Keratinocyte (primary cell): ENCODE data around the gene RSPRY1. TPM values are rescaled to one million over a fixed set of nuclear protein-coding genes. Genes with fewer than 3 reads are reported as not detected.

Source experiments
- DNase-seq: peaks from one replicate; pipeline ENCODE4 v3.0.0-alpha.2; 2011; ENCODE audit warnings: low read depth, missing footprints, low spot score
- FAIRE-seq: peaks from 2 replicates; lab custom pipeline; 2011; peaks lifted over from hg19 to GRCh38; lab: Jason Lieb, UNC
- H2AFZ ChIP-seq: 2 replicates; pipeline ENCODE4 v1.6.0; 2012; ENCODE audit warnings: low read length, control low read depth, inconsistent platforms; ENCODE audit not compliant: control insufficient read depth
- H3K27ac ChIP-seq: 2 replicates; pipeline ENCODE4 v1.5.1; 2011; ENCODE audit warnings: low read length; ENCODE audit not compliant: control insufficient read depth, insufficient read depth
- H3K27me3 ChIP-seq: 3 replicates; pipeline ENCODE4 v1.6.0; 2011; ENCODE audit warnings: low read length; ENCODE audit not compliant: control insufficient read depth, insufficient read depth; ENCODE audit errors: extremely low read depth
- H3K36me3 ChIP-seq, 2 experiments: 2 replicates in 1 of 2; 3 replicates in 1 of 2; pipeline ENCODE4 v1.5.1; 2011; ENCODE audit warnings: low read length in 2 of 2, mild to moderate bottlenecking in 1 of 2; ENCODE audit not compliant: control insufficient read depth in 2 of 2, insufficient read depth in 2 of 2; ENCODE audit errors: extremely low read depth in 1 of 2
- H3K4me1 ChIP-seq: 3 replicates; pipeline ENCODE4 v1.5.1; 2011; ENCODE audit warnings: low read length; ENCODE audit not compliant: control insufficient read depth, insufficient read depth; ENCODE audit errors: extremely low read depth
- H3K4me2 ChIP-seq: 3 replicates; pipeline ENCODE4 v1.6.0; 2011; ENCODE audit warnings: low read depth, low read length; ENCODE audit not compliant: control insufficient read depth, insufficient read depth; ENCODE audit errors: extremely low read depth
- H3K4me3 ChIP-seq, 3 experiments: fragments of 200-600 bp in 1 of 3; sonication (generic) in 1 of 3; 2 replicates in 2 of 3; 3 replicates in 1 of 3; pipeline ENCODE4 v1.5.1; 2011 to 2016; ENCODE audit warnings: low read length in 3 of 3, mild to moderate bottlenecking in 3 of 3, control low read depth in 2 of 3, inconsistent platforms in 1 of 3, low read depth in 1 of 3, mixed read lengths in 1 of 3, mixed run types in 1 of 3, moderate library complexity in 1 of 3; ENCODE audit not compliant: control insufficient read depth in 2 of 3, insufficient read depth in 2 of 3; ENCODE audit errors: extremely low read depth in 1 of 3
- H3K79me2 ChIP-seq: 2 replicates; pipeline ENCODE4 v1.6.0; 2012; ENCODE audit warnings: low read length; ENCODE audit not compliant: control insufficient read depth, insufficient read depth
- H3K9ac ChIP-seq: 3 replicates; pipeline ENCODE4 v1.6.0; 2011; ENCODE audit warnings: low read length; ENCODE audit not compliant: control insufficient read depth, insufficient read depth; ENCODE audit errors: extremely low read depth
- H3K9me1 ChIP-seq: 3 replicates; pipeline ENCODE4 v1.6.0; 2011; ENCODE audit warnings: low read length; ENCODE audit not compliant: control insufficient read depth, insufficient read depth; ENCODE audit errors: extremely low read depth
- H3K9me3 ChIP-seq: 2 replicates; pipeline ENCODE4 v1.5.1; 2012; ENCODE audit warnings: low read depth, low read length; ENCODE audit not compliant: control insufficient read depth
- H4K20me1 ChIP-seq: 3 replicates; pipeline ENCODE4 v1.6.0; 2011; ENCODE audit warnings: low read length; ENCODE audit not compliant: control insufficient read depth, insufficient read depth; ENCODE audit errors: extremely low read depth
- CTCF ChIP-seq, 3 experiments: IDR thresholded peaks in 1 of 3; conservative IDR thresholded peaks in 1 of 3; optimal IDR thresholded peaks in 1 of 3; 2 replicates in 2 of 3; 3 replicates in 1 of 3; pipeline versions ENCODE3 to v1.5.1; 2011; ENCODE audit warnings: low read length in 3 of 3, mild to moderate bottlenecking in 3 of 3, moderate library complexity in 2 of 3, control low read depth in 1 of 3, inconsistent platforms in 1 of 3; ENCODE audit not compliant: insufficient read depth in 2 of 3; ENCODE audit errors: extremely low read depth in 1 of 3
- EZH2 ChIP-seq: IDR thresholded peaks from one replicate; pipeline ENCODE4 v1.6.1; 2012; ENCODE audit warnings: inconsistent platforms, mild to moderate bottlenecking, low read length, moderate library complexity
- dilution Hi-C: fragments of 300-500 bp; cut with MboI; formaldehyde crosslinking; loops from one replicate; pipeline ENCODE4 v1.7.0; 2020; ENCODE audit warnings: low sequenced_read_pairs; ENCODE audit not compliant: extremely low pct_ligation_motif_present
- polyA plus RNA-seq, 5 experiments: library from polyadenylated mRNA; depleted of rRNA in 3 of 5; stranded (reverse) in 3 of 5; stranded (forward) in 1 of 5; unstranded in 1 of 5; fragments of >200 nt; gene quantifications; 1 replicate in 1 of 5; 2 replicates in 3 of 5; 3 replicates in 1 of 5; pipeline versions ENCODE4 v1.2.1 to v1.2.3, GENCODE V29; 2011 to 2012; ENCODE audit warnings: missing spikeins in 2 of 5, low read depth in 1 of 5, low replicate concordance in 1 of 5

Gene RSPRY1
- polyA plus RNA-seq, 1 donor (not counting 4 experiments of a cell fraction or from before 2014, with no cell fraction given) = 42.2 TPM

GRCh38 chr16:57226701-57227621, 40.8 kb downstream of the RSPRY1 start:
- H3K4me3 ChIP-seq = no peak overlapping the region
- no peak overlapping the region for H2AFZ ChIP-seq
- no peak overlapping the region for H3K4me2 ChIP-seq
- H3K79me2 ChIP-seq = no peaks in the 10 kb centered on the region
- no peaks in the 10 kb centered on the region for H3K9me1 ChIP-seq
- dilution Hi-C loops = no loop called here
- peaks cover 20 to 44% of the 10 kb centered on the region in 2 experiments for H3K36me3 ChIP-seq
- no peaks in the 10 kb centered on the region for H3K9me3 ChIP-seq
- H3K9ac ChIP-seq = no peak overlapping the region
- FAIRE-seq (no peak), DNase-seq (no peak)
- peaks cover 16% of the 10 kb centered on the region for H3K4me1 ChIP-seq
- no peaks in the 10 kb centered on the region for H3K27me3 ChIP-seq
- no peaks in the 10 kb centered on the region for H4K20me1 ChIP-seq
- TF ChIP-seq EZH2 = no peak
- no peak overlapping the region for H3K27ac ChIP-seq

GRCh38 chr16:57229079-57229478, 43.0 kb downstream of the RSPRY1 start:
- no peak overlapping the region for H3K4me2 ChIP-seq
- no peak for TF ChIP-seq CTCF (optimal IDR thresholded peaks at IDR 0.05 in 1 of 3, IDR thresholded peaks at IDR 0.05 in 1 of 3, conservative IDR thresholded peaks at IDR 0.05 in 1 of 3; ENCODE audit: extremely low read depth in 1 of 3, insufficient read depth in 2 of 3, low read length in 3 of 3)
- TF ChIP-seq EZH2 = no peak
- FAIRE-seq = no peak

More at GRCh38 chr16:57229079-57229478, 43.0 kb downstream of the RSPRY1 start:
- no peaks in the 10 kb centered on the region for H3K9me1 ChIP-seq
- H3K27ac ChIP-seq = no peak overlapping the region
- H3K79me2 ChIP-seq = no peaks in the 10 kb centered on the region
- H2AFZ ChIP-seq = no peak overlapping the region
- no peak overlapping the region for H3K9ac ChIP-seq
- peaks cover 21 to 46% of the 10 kb centered on the region in 2 experiments for H3K36me3 ChIP-seq
- H4K20me1 ChIP-seq = no peaks in the 10 kb centered on the region
- peaks cover 18% of the 10 kb centered on the region for H3K4me1 ChIP-seq
- H3K4me3 ChIP-seq = no peak overlapping the region
- dilution Hi-C loops = no loop called here
- no peaks in the 10 kb centered on the region for H3K9me3 ChIP-seq
- H3K27me3 ChIP-seq = no peaks in the 10 kb centered on the region
- no peak for DNase-seq
